Cardiac muscle cell (in vitro differentiated cells and primary cell): Measurements from ENCODE around the gene CLMN. TPM values are rescaled to one million over a fixed set of nuclear protein-coding genes. Genes with fewer than 3 reads are reported as not detected.

ENCODE experiments used
- DNase-seq, 2 donors: peaks; one replicate each; pipeline versions ENCODE4 v3.0.0 to v3.0.0-alpha.2; 2010 to 2017; ENCODE audit warnings: low read depth in 1 of 2, low spot score in 1 of 2
- H3K27ac ChIP-seq: fragments of 200-600 bp; sonication (generic); 2 replicates; pipeline ENCODE4 v1.5.1; 2016
- H3K27me3 ChIP-seq: fragments of 200-600 bp; sonication (generic); 2 replicates; pipeline ENCODE4 v1.6.0; 2016; ENCODE audit warnings: control low read depth
- H3K36me3 ChIP-seq: fragments of 200-600 bp; sonication (generic); 2 replicates; pipeline ENCODE4 v1.5.1; 2016; ENCODE audit warnings: control low read depth
- H3K4me1 ChIP-seq: fragments of 200-600 bp; sonication (generic); 2 replicates; pipeline ENCODE4 v1.8.1; 2017; ENCODE audit warnings: low read depth, mild to moderate bottlenecking, mixed run types
- H3K4me3 ChIP-seq: fragments of 200-600 bp; sonication (generic); 2 replicates; pipeline ENCODE4 v1.5.1; 2016; ENCODE audit warnings: mild to moderate bottlenecking
- H3K9me3 ChIP-seq: fragments of 200-600 bp; sonication (generic); 2 replicates; pipeline ENCODE4 v1.5.1; 2017; ENCODE audit warnings: low read depth, mild to moderate bottlenecking, control low read depth
- polyA plus RNA-seq: library from polyadenylated mRNA; unstranded; fragments of >200 nt; fragmentation: Nextera tagmentation; extraction: Ambion mirVana; gene quantifications from 2 replicates; pipeline ENCODE4 v1.2.1, GENCODE V29; 2016
- total RNA-seq: library from RNA; depleted of rRNA; stranded (reverse); fragments of >200 nt; gene quantifications from 2 replicates; pipeline ENCODE4 v1.2.3, GENCODE V29; 2016
- TF ChIP-seq, protein P1 (sequence below): IDR thresholded peaks from 2 replicates; pipeline ENCODE4 v1.5.1; 2012; ENCODE audit warnings: low read depth, mild to moderate bottlenecking, low read length

CLMN gene
- total and polyA plus RNA-seq, 2 experiments from 2014 or later: 0.98 to 1.3 TPM

DNA sequence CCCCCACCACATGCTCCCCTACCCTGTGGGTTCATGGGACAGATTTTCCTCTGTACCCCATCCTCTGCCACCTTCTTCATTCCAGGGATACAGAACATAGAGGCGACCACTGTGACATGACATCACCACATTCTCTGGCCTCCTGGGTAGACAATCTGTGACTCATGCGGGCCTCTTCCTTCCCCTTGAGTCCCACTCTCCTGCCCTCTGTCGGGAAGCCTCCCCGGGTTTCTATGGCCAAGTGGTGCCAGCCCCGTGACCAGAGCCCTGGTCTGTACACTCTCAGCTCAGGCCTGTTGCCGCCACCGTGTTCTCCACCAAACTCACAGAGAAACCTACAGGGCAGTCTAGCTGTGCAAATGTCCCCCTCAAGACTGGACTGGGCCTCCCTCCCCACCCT is 8.0 kb downstream of the CLMN start:
- H3K4me1 ChIP-seq: peaks cover 13% of the 10 kb centered on the region
- H3K9me3 ChIP-seq: no peaks in the 10 kb centered on the region
- H3K36me3 ChIP-seq: no peaks in the 10 kb centered on the region
- H3K4me3 ChIP-seq: no peak overlapping the region
- H3K27ac ChIP-seq: no peak overlapping the region
- H3K27me3 ChIP-seq: peaks cover 5% of the 10 kb centered on the region
- DNase-seq: peak in 1 of 2 donors; percentile 16
- TF ChIP-seq, protein P1, sequence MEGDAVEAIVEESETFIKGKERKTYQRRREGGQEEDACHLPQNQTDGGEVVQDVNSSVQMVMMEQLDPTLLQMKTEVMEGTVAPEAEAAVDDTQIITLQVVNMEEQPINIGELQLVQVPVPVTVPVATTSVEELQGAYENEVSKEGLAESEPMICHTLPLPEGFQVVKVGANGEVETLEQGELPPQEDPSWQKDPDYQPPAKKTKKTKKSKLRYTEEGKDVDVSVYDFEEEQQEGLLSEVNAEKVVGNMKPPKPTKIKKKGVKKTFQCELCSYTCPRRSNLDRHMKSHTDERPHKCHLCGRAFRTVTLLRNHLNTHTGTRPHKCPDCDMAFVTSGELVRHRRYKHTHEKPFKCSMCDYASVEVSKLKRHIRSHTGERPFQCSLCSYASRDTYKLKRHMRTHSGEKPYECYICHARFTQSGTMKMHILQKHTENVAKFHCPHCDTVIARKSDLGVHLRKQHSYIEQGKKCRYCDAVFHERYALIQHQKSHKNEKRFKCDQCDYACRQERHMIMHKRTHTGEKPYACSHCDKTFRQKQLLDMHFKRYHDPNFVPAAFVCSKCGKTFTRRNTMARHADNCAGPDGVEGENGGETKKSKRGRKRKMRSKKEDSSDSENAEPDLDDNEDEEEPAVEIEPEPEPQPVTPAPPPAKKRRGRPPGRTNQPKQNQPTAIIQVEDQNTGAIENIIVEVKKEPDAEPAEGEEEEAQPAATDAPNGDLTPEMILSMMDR: no peak

DNA sequence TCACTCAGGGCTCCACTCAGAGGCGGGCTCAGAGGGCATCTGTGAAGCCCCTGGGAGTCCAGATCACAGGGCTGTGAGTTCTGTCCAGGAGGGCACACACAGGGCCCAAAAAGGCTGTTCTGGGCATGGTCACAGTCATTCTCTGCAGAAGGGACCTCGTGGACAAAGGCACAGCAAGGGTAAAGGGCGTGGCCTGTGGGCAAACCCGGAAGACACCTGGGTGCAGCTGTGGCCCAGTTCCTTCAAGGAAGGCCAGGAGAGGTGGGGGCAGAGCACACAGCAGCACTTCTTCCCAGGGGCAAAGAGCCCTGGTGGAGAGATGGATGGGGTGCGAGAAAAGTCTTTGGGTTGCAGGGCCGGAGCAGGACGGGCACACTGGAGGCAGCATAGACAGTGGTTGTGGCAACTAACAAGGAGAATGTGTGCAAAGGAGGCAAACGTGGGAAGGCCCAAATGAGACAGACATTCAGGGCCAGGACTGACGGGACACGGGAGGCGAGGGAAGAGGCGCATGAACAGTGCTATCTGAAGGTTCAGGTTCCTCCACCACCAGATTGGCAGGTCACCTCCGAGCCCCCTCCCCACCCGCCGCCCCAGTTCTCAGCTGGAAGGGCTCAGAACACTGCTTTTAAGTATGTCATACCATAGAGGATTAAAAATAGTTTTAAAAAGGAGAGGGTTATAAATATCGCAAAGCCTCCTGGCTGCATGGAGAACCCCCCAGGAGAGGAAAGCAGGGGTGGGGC is 8.9 kb downstream of the CLMN start:
- H3K27me3 ChIP-seq: peaks cover 5% of the 10 kb centered on the region
- peaks cover 13% of the 10 kb centered on the region for H3K4me1 ChIP-seq
- H3K36me3 ChIP-seq: no peaks in the 10 kb centered on the region
- TF ChIP-seq, protein P1: no peak
- no peak overlapping the region for H3K27ac ChIP-seq
- no peaks in the 10 kb centered on the region for H3K9me3 ChIP-seq
- DNase-seq: no peak
- H3K4me3 ChIP-seq: no peak overlapping the region

DNA sequence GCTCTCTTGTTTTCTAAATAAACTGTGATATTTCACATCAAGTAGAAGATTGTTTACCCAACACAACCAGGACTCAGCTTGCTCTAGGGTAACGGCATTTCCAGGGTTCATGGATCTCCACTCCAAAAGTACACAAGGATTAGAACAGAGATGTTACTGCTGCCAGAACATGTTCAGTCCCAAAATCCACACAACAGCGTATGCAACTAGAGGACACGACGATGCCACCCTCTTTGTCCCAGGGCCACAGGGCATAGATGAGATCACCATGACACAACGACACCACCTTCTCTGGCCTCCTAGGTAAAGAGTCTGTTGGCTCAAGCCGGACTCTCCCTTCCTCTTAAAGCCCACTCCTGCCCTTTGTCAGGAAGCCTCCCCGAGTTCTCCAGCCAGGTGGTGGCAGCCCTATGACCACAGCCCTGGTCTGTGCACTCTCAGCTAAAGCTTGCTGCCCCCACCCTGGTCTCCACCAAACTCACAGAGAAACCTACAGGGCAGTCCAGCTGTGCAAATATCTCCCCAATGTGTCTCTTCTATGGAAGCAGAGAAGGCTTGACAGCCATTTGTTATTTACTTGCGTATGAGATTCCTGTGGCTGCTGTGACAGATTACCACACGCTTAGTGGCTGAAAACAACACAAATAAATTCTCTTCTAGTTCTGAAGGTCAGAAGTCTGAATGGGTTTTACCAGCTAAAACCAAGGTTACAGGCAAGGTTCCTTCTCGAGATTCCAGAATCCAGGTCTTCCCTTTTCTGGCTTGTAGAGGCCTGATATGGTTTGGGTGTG is 10.3 kb downstream of the CLMN start:
- H3K4me3 ChIP-seq: no peak overlapping the region
- H3K27me3 ChIP-seq: no peaks in the 10 kb centered on the region
- no peak overlapping the region for H3K27ac ChIP-seq
- H3K4me1 ChIP-seq: peaks cover 13% of the 10 kb centered on the region
- H3K36me3 ChIP-seq: no peaks in the 10 kb centered on the region
- TF ChIP-seq, protein P1: no peak
- no peak for DNase-seq
- H3K9me3 ChIP-seq: no peaks in the 10 kb centered on the region

DNA sequence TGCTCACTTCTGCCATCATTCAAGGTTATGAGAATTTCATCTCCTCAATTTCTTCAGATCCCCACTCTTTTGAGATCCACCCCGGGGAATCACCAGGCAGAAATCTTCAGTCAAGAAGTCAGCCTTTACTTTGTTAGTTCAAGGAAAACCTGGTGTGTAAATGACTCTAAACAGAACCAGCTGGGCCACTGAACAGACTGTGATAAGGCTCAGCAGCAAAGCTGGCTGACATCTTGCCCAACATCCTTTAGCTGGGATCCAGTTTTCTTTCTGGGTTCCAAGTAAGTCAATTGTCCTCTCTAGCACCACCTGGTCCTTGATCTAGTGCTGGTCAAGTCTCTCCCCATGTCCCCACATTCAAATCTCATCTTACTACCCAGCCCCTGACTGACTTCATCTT is 11.6 kb downstream of the CLMN start:
- no peak for DNase-seq
- Histone ChIP-seq H3K9me3 (no peaks in the 10 kb centered on the region), H3K27ac (peak overlapping the region; percentile 22), H3K4me1 (peaks cover 13% of the 10 kb centered on the region), H3K36me3 (no peaks in the 10 kb centered on the region), H3K27me3 (peaks cover 4% of the 10 kb centered on the region), H3K4me3 (no peak overlapping the region)
- TF ChIP-seq, protein P1: no peak

DNA sequence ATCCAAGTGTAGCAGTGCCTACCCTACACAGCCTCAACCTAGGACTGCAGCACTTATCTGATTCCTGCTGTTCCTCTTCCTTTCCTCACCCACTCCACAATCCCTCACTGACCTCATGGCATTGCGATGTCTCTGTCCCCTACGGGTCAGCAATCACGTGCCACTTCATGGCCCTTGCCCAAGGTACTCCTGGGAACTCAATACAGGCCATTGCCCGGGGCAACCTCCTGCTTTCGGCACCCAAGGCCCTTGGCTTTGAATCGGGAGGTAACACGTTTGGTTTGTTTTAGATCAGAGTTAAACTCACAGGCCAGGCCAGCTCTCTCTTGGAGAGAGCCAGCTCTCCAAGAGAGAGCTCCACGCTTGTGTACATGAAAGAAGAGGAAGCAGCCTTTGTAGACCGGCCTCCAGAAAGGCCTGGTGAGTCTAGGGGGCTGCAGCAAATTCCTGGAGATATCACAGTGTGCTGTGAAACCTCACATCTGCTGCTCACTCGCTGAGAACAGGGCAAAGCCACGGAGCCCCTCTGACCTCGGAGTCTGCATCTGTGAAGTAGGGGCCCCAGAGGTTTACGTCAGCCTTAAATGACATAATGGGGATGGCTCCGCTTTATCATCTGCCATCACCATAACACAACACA is 12.2 kb downstream of the CLMN start:
- TF ChIP-seq, protein P1: no peak

More for the DNA sequence above, 12.2 kb downstream of the CLMN start:
- peaks cover 5% of the 10 kb centered on the region for H3K27me3 ChIP-seq
- H3K9me3 ChIP-seq: no peaks in the 10 kb centered on the region
- peak overlapping the region; percentile 22 for H3K27ac ChIP-seq
- peaks cover 13% of the 10 kb centered on the region for H3K4me1 ChIP-seq
- DNase-seq: peak; percentile 9 to 52
- no peaks in the 10 kb centered on the region for H3K36me3 ChIP-seq
- H3K4me3 ChIP-seq: no peak overlapping the region
